IMR-90 (cell line): ENCODE results near the gene SYVN1. TPM values are rescaled to one million over a fixed set of nuclear protein-coding genes. Genes with fewer than 3 reads are reported as not detected.

Experiments used
- ATAC-seq: fragments of 200-7000 bp; cut with Tn5 transposase; 2 replicates; pipeline ENCODE4 v1.9.1; 2020; ENCODE audit warnings: low read depth, mild to moderate bottlenecking, moderate library complexity
- BruUV-seq: library from RNA; stranded (reverse); fragments of 400-500 nt; replicated peaks from 2 replicates; lab custom pipeline; 2021; lab: Mats Ljungman, UMichigan
- CTCF ChIA-PET: fragments of 300-600 bp; formaldehyde crosslinking; extraction: SDS; loops from one replicate; lab custom pipeline; 2021; ENCODE audit warnings: antibody characterized with exemption; lab: Yijun Ruan, JAX
- POLR2A ChIA-PET: fragments of 300-600 bp; sonication (Branson Sonifier 250); formaldehyde crosslinking; loops from one replicate; lab custom pipeline; 2022; ENCODE audit warnings: antibody characterized with exemption; ENCODE audit not compliant: unreplicated experiment; lab: Charles Lee
- DNase-seq: peaks from one replicate; pipeline ENCODE4 v3.0.0; 2013
- H2AFZ ChIP-seq: replicated peaks from 2 replicates; pipeline ENCODE3; 2013; ENCODE audit warnings: low read length, mild to moderate bottlenecking; ENCODE audit not compliant: poor library complexity
- H2AK5ac ChIP-seq: 2 replicates; pipeline ENCODE4 v1.6.1; 2013; ENCODE audit warnings: low read depth, low read length, inconsistent platforms
- H2AK9ac ChIP-seq: replicated peaks from 2 replicates; pipeline ENCODE3; 2013; ENCODE audit warnings: mild to moderate bottlenecking, low read depth, low read length, moderate library complexity; ENCODE audit not compliant: poor library complexity
- H2BK120ac ChIP-seq: 2 replicates; pipeline ENCODE4 v1.6.1; 2013; ENCODE audit warnings: low read depth, low read length, inconsistent platforms
- H2BK15ac ChIP-seq: 3 replicates; pipeline ENCODE4 v1.6.1; 2013; ENCODE audit warnings: low read depth, low read length, inconsistent platforms
- H2BK20ac ChIP-seq: 2 replicates; pipeline ENCODE4 v1.6.1; 2013; ENCODE audit warnings: low read depth, mild to moderate bottlenecking, inconsistent platforms, low read length, moderate library complexity
- H2BK5ac ChIP-seq: 2 replicates; pipeline ENCODE4 v1.6.1; 2013; ENCODE audit warnings: mild to moderate bottlenecking, low read depth, low read length, inconsistent platforms; ENCODE audit not compliant: poor library complexity, severe bottlenecking
- H3K14ac ChIP-seq: replicated peaks from 2 replicates; pipeline ENCODE4 v1.6.1; 2013; ENCODE audit warnings: low read depth, low read length, inconsistent platforms
- H3K18ac ChIP-seq: 2 replicates; pipeline ENCODE4 v1.6.1; 2013; ENCODE audit warnings: low read depth, low read length, control low read depth
- H3K23ac ChIP-seq: 2 replicates; pipeline ENCODE4 v1.6.1; 2013; ENCODE audit warnings: low read depth, low read length, inconsistent platforms
- H3K27ac ChIP-seq: 2 replicates; pipeline ENCODE4 v1.5.1; 2013; ENCODE audit warnings: mild to moderate bottlenecking, control low read depth, low read length; ENCODE audit not compliant: insufficient read depth
- H3K27me3 ChIP-seq: 2 replicates; pipeline ENCODE4 v1.6.1; 2013; ENCODE audit warnings: low read length; ENCODE audit not compliant: control insufficient read depth, insufficient read depth
- H3K36me3 ChIP-seq: 2 replicates; pipeline ENCODE4 v1.6.1; 2013; ENCODE audit warnings: low read length, mixed read lengths; ENCODE audit not compliant: control insufficient read depth, insufficient read depth
- H3K4ac ChIP-seq: 2 replicates; pipeline ENCODE4 v1.6.1; 2013; ENCODE audit warnings: low read depth, low read length, inconsistent platforms
- H3K4me1 ChIP-seq: 2 replicates; pipeline ENCODE4 v1.6.1; 2013; ENCODE audit warnings: low read length, mixed read lengths; ENCODE audit not compliant: control insufficient read depth, insufficient read depth
- H3K4me2 ChIP-seq: 2 replicates; pipeline ENCODE4 v1.6.1; 2013; ENCODE audit warnings: low read depth, mild to moderate bottlenecking, control low read depth, low read length, moderate library complexity
- H3K4me3 ChIP-seq: 2 replicates; pipeline ENCODE4 v1.5.1; 2013; ENCODE audit warnings: low read depth, mild to moderate bottlenecking, control low read depth, low read length, moderate library complexity; ENCODE audit not compliant: insufficient read depth
- H3K56ac ChIP-seq: 2 replicates; pipeline ENCODE4 v1.6.1; 2013; ENCODE audit warnings: low read length, inconsistent platforms; ENCODE audit not compliant: insufficient read depth; ENCODE audit errors: extremely low read depth
- H3K79me1 ChIP-seq, 2 experiments: 2 replicates each; pipeline ENCODE4 v1.6.1; 2013; ENCODE audit warnings: low read length in 2 of 2, inconsistent platforms in 1 of 2, low read depth in 1 of 2
- H3K9ac ChIP-seq: 2 replicates; pipeline ENCODE4 v1.6.1; 2013; ENCODE audit warnings: low read depth, low read length, control low read depth
- H3K9me1 ChIP-seq: 2 replicates; pipeline ENCODE4 v1.6.1; 2013; ENCODE audit warnings: low read length, inconsistent platforms; ENCODE audit not compliant: insufficient read depth
- H3K9me3 ChIP-seq: 2 replicates; pipeline ENCODE4 v1.6.1; 2013; ENCODE audit warnings: low read length; ENCODE audit not compliant: control insufficient read depth, insufficient read depth
- H4K20me1 ChIP-seq: 2 replicates; pipeline ENCODE4 v1.6.1; 2013; ENCODE audit warnings: low read length, inconsistent platforms; ENCODE audit not compliant: insufficient read depth
- H4K5ac ChIP-seq: 2 replicates; pipeline ENCODE4 v1.6.1; 2013; ENCODE audit warnings: mild to moderate bottlenecking, low read depth, low read length, control low read depth
- H4K8ac ChIP-seq, 2 experiments: 2 replicates each; pipeline ENCODE4 v1.6.1; 2013; ENCODE audit warnings: low read depth in 2 of 2, low read length in 2 of 2, control low read depth in 1 of 2, inconsistent platforms in 1 of 2
- H4K91ac ChIP-seq: 2 replicates; pipeline ENCODE4 v1.6.1; 2013; ENCODE audit warnings: low read depth, low read length, inconsistent platforms; ENCODE audit not compliant: insufficient read depth
- BHLHE40 ChIP-seq: fragments of 150-350 bp; IDR thresholded peaks from 2 replicates; pipeline ENCODE4 v1.6.1; 2016; ENCODE audit warnings: mild to moderate bottlenecking, low read depth, low read length
- CHD1 ChIP-seq: IDR thresholded peaks from 2 replicates; pipeline ENCODE4 v1.6.1; 2012; ENCODE audit warnings: low read depth, low read length, improper control_type of control experiment
- CTCF ChIP-seq: conservative IDR thresholded peaks from 2 replicates; pipeline ENCODE4 v1.5.1; 2012; ENCODE audit warnings: mild to moderate bottlenecking, low read depth, low read length, improper control_type of control experiment
- FOS ChIP-seq: fragments of 150-350 bp; IDR thresholded peaks from 2 replicates; pipeline ENCODE4 v1.6.1; 2016; ENCODE audit warnings: low read depth, low read length
- MAFK ChIP-seq: IDR thresholded peaks from 2 replicates; pipeline ENCODE4 v1.6.1; 2012; ENCODE audit warnings: low read depth, low read length, improper control_type of control experiment
- MAZ ChIP-seq: IDR thresholded peaks from 2 replicates; pipeline ENCODE4 v1.6.1; 2012; ENCODE audit warnings: low read depth, mild to moderate bottlenecking, low read length, improper control_type of control experiment, moderate library complexity, borderline replicate concordance
- MXI1 ChIP-seq: IDR thresholded peaks from 2 replicates; pipeline ENCODE4 v1.6.1; 2012; ENCODE audit warnings: low read depth, mild to moderate bottlenecking, low read length, moderate library complexity, borderline replicate concordance
- NFE2L2 ChIP-seq: fragments of 150-350 bp; IDR thresholded peaks from 2 replicates; pipeline ENCODE4 v1.6.1; 2016; ENCODE audit warnings: low read depth, mild to moderate bottlenecking, low read length
- POLR2A ChIP-seq: IDR thresholded peaks from 2 replicates; pipeline ENCODE4 v1.6.1; 2012; ENCODE audit warnings: mild to moderate bottlenecking, low read depth, low read length
- RAD21 ChIP-seq: IDR thresholded peaks from 2 replicates; pipeline ENCODE4 v1.6.1; 2012; ENCODE audit warnings: low read length, improper control_type of control experiment
- RCOR1 ChIP-seq: IDR thresholded peaks from 2 replicates; pipeline ENCODE4 v1.6.1; 2012; ENCODE audit warnings: mild to moderate bottlenecking, low read length, improper control_type of control experiment; ENCODE audit not compliant: insufficient replicate concordance
- RFX5 ChIP-seq: IDR thresholded peaks from 2 replicates; pipeline ENCODE4 v1.8.0; 2012; ENCODE audit warnings: low read depth, mild to moderate bottlenecking, low read length, moderate library complexity
- SMC3 ChIP-seq: fragments of 150-350 bp; IDR thresholded peaks from 2 replicates; pipeline ENCODE4 v1.6.1; 2016; ENCODE audit warnings: low read depth, mild to moderate bottlenecking, antibody characterized with exemption, low read length, moderate library complexity
- USF2 ChIP-seq: fragments of 150-350 bp; IDR thresholded peaks from 2 replicates; pipeline ENCODE4 v1.6.1; 2017; ENCODE audit warnings: mild to moderate bottlenecking, antibody characterized with exemption, low read length, low read depth
- WGBS, 2 experiments: methylation state at CpG; one replicate each; pipeline versions ENCODE4 v1.1.5 to v1.1.7; 2013; ENCODE audit warnings: missing lambda C conversion rate in 2 of 2; ENCODE audit not compliant: insufficient read length in 1 of 2; ENCODE audit errors: extremely low coverage in 2 of 2; 5-methylcytosine and 5-hydroxymethylcytosine counted together
- dilution Hi-C: fragments of 300-500 bp; cut with HindIII; formaldehyde crosslinking; loops from one replicate; pipeline ENCODE4 v1.14.3; 2018; ENCODE audit warnings: low sequenced_read_pairs; ENCODE audit not compliant: unreplicated experiment
- in situ Hi-C: fragments of 300-500 bp; cut with MboI; formaldehyde crosslinking; loops from 3 replicates; pipeline ENCODE4 v1.14.3; 2019; ENCODE audit warnings: low sequenced_read_pairs, inconsistent platforms, mixed read lengths
- intact Hi-C: fragments of 100-400 bp; cut with micrococcal nuclease; formaldehyde crosslinking; loops from 2 replicates; pipeline ENCODE4 v1.10.0; 2022
- polyA plus RNA-seq, 3 experiments: library from polyadenylated mRNA; depleted of rRNA; stranded (reverse); fragments of >200 nt; gene quantifications; 2 replicates each; pipeline ENCODE4 v1.2.3, GENCODE V29; 2012; ENCODE audit warnings: low replicate concordance in 1 of 3
- total RNA-seq: library from RNA; depleted of rRNA; stranded (reverse); fragments of >200 nt; gene quantifications from 2 replicates; pipeline ENCODE4 v1.2.3, GENCODE V29; 2012
- TF ChIP-seq, protein P1 (sequence below): fragments of 150-350 bp; IDR thresholded peaks from 2 replicates; pipeline ENCODE4 v1.6.1; 2016; ENCODE audit warnings: low read depth, mild to moderate bottlenecking, low read length, moderate library complexity, borderline replicate concordance

The SYVN1 gene
- total and polyA plus RNA-seq, 2 of the 4 experiments (the other 2 are of a cell fraction) = 9.5 to 52.9 TPM

GRCh38 chr11:65172600-65172999, 38.3 kb upstream of the SYVN1 start:
- Histone ChIP-seq H2AK5ac (no peak overlapping the region), H3K4me2 (no peak overlapping the region), H2AK9ac (no peak overlapping the region), H3K4me3 (no peak overlapping the region), H4K20me1 (no peaks in the 10 kb centered on the region), H3K9ac (no peak overlapping the region), H3K27me3 (no peaks in the 10 kb centered on the region), H3K27ac (no peak overlapping the region), H3K14ac (no peak overlapping the region), H2BK20ac (no peak overlapping the region), H2BK15ac (no peak overlapping the region), H4K91ac (no peak overlapping the region), H3K79me1 (peaks cover 0 to 5% of the 10 kb centered on the region in 2 experiments; a peak in 1 of 4 replicates), H3K4ac (no peak overlapping the region), H3K18ac (no peak overlapping the region), H2BK120ac (no peak overlapping the region), H3K23ac (no peak overlapping the region), H3K56ac (no peak overlapping the region), H3K36me3 (no peaks in the 10 kb centered on the region), H3K9me1 (peaks cover 6% of the 10 kb centered on the region; the same call in 1 of the 2 replicates), H3K9me3 (no peaks in the 10 kb centered on the region), H4K8ac (no peak overlapping the region), H3K4me1 (peaks cover 6% of the 10 kb centered on the region), H4K5ac (no peak overlapping the region), H2AFZ (no peak overlapping the region), H2BK5ac (no peak overlapping the region)
- intact Hi-C loops (no loop called here), in situ Hi-C loops (no loop called here), dilution Hi-C loops (no loop called here)
- DNase-seq (no peak), ATAC-seq (no peak)
- no CpG with 5 or more reads among the region's 10 CpGs for WGBS, 2 experiments
- TF ChIP-seq POLR2A (no peak), MAFK (no peak), RAD21 (no peak), SMC3 (no peak), RFX5 (no peak), CTCF (no peak), USF2 (no peak), CHD1 (no peak), FOS (no peak), BHLHE40 (no peak), MAZ (no peak), NFE2L2 (no peak), RCOR1 (no peak), MXI1 (no peak)
- TF ChIP-seq, protein P1, sequence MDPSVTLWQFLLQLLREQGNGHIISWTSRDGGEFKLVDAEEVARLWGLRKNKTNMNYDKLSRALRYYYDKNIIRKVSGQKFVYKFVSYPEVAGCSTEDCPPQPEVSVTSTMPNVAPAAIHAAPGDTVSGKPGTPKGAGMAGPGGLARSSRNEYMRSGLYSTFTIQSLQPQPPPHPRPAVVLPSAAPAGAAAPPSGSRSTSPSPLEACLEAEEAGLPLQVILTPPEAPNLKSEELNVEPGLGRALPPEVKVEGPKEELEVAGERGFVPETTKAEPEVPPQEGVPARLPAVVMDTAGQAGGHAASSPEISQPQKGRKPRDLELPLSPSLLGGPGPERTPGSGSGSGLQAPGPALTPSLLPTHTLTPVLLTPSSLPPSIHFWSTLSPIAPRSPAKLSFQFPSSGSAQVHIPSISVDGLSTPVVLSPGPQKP = no peak
- ChIA-PET CTCF (no interaction called here), POLR2A (no interaction called here)
- no TSS peak for BruUV-seq
